ENCODE data around the gene NPY2R. TPM values are rescaled to one million over a fixed set of nuclear protein-coding genes. Genes with fewer than 3 reads are reported as not detected.

Gene NPY2R
- polyA plus RNA-seq, 1 donor (not counting 4 experiments of a cell fraction or from before 2014, with no cell fraction given), result not detected

DNA sequence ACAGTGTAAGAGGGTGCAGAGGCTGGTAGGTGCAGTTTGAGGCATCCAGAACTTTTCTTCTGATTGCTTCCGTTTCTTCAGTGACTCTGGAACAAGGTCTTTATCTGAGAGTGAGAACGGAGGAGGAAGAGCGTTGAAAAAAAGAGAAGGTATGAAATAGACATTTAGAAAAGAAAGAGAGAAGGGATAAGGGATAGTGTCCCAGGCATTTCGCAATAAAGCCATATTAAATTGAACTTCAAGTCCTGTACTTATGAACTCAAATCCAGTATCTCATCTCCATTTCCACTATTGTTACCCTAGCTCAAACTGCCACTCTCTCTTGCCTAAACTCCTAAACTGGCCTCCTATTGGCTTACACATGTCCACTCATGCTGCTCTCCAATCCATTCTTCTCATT is 36.7 kb downstream of the NPY2R start:
- Histone ChIP-seq H2AFZ (ENCODE audit: control insufficient read depth, low read length) (no peak overlapping the region), H3K4me2 (ENCODE audit: control insufficient read depth, extremely low read depth, insufficient read depth, low read depth, low read length) (no peak overlapping the region), H3K9me3 (ENCODE audit: control insufficient read depth, low read depth, low read length) (peaks cover 2% of the 10 kb centered on the region), H3K79me2 (ENCODE audit: control insufficient read depth, insufficient read depth, low read length) (no peaks in the 10 kb centered on the region), H3K4me1 (ENCODE audit: control insufficient read depth, extremely low read depth, insufficient read depth, low read length) (no peaks in the 10 kb centered on the region), H3K4me3 (ENCODE audit: control insufficient read depth in 2 of 3, extremely low read depth in 1 of 3, insufficient read depth in 2 of 3, low read depth in 1 of 3, low read length in 3 of 3) (no peak overlapping the region), H4K20me1 (ENCODE audit: control insufficient read depth, extremely low read depth, insufficient read depth, low read length) (no peaks in the 10 kb centered on the region), H3K27ac (ENCODE audit: control insufficient read depth, insufficient read depth, low read length) (no peak overlapping the region), H3K36me3 (ENCODE audit: control insufficient read depth in 2 of 2, extremely low read depth in 1 of 2, insufficient read depth in 2 of 2, low read length in 2 of 2) (no peaks in the 10 kb centered on the region), H3K27me3 (ENCODE audit: control insufficient read depth, extremely low read depth, insufficient read depth, low read length) (no peaks in the 10 kb centered on the region), H3K9ac (ENCODE audit: control insufficient read depth, extremely low read depth, insufficient read depth, low read length) (no peak overlapping the region), H3K9me1 (ENCODE audit: control insufficient read depth, extremely low read depth, insufficient read depth, low read length) (no peaks in the 10 kb centered on the region)
- TF ChIP-seq, protein P1, sequence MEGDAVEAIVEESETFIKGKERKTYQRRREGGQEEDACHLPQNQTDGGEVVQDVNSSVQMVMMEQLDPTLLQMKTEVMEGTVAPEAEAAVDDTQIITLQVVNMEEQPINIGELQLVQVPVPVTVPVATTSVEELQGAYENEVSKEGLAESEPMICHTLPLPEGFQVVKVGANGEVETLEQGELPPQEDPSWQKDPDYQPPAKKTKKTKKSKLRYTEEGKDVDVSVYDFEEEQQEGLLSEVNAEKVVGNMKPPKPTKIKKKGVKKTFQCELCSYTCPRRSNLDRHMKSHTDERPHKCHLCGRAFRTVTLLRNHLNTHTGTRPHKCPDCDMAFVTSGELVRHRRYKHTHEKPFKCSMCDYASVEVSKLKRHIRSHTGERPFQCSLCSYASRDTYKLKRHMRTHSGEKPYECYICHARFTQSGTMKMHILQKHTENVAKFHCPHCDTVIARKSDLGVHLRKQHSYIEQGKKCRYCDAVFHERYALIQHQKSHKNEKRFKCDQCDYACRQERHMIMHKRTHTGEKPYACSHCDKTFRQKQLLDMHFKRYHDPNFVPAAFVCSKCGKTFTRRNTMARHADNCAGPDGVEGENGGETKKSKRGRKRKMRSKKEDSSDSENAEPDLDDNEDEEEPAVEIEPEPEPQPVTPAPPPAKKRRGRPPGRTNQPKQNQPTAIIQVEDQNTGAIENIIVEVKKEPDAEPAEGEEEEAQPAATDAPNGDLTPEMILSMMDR (optimal IDR thresholded peaks at IDR 0.05 in 1 of 3, IDR thresholded peaks at IDR 0.05 in 1 of 3, conservative IDR thresholded peaks at IDR 0.05 in 1 of 3; ENCODE audit: extremely low read depth in 1 of 3, insufficient read depth in 2 of 3, low read length in 3 of 3), result no peak
- no peak for TF ChIP-seq EZH2 (IDR thresholded peaks at IDR 0.05; ENCODE audit: low read length)
- DNase-seq (ENCODE audit: low read depth, low spot score) (no peak), FAIRE-seq (no peak)
- dilution Hi-C loops (cut with MboI; ENCODE audit: extremely low pct_ligation_motif_present, low sequenced_read_pairs), result no loop called here

DNA sequence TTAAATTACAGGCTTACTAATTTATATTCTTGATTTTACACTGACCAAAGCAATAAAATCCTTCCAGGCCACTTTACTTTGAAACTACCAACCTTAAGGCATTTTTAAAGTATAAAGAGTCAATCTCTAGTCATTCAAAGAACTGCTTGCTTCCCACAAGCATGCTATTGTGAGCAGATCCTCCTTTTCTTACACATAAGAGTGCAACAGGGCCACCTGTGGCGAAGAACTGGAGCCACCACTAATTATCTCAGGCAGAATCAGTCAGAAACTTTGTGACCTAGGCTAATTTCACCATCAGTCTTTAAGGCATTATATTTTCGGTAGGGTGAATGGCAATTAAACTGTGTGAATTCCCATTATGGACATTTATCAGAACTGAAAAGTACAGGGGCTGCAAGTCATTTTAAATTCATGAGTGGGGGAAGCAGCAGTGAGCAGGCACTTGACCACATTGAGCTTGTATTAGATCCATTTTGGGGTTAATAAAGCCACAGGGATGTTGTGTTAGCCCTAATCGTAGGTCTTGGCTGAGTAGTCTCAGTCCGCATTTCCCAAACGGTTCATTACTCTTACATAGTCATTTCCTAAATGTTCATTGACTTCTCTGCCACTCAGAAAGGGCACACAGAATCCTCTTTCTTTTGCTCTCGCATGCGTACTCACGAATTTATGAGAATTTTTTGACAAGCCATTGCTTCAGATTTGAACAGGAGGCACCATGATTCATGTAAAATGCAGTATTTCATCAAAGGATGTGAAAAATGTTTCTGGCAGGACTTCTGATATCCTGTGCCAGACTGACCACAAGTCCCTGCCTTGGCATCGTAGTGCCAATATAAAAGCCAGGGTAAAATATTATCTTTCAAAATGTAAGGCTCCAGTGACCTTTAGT is 39.8 kb downstream of the NPY2R start:
- no peak for FAIRE-seq
- Histone ChIP-seq H3K79me2 (ENCODE audit: control insufficient read depth, insufficient read depth, low read length) (no peaks in the 10 kb centered on the region), H3K27ac (ENCODE audit: control insufficient read depth, insufficient read depth, low read length) (no peak overlapping the region), H3K4me2 (ENCODE audit: control insufficient read depth, extremely low read depth, insufficient read depth, low read depth, low read length) (no peak overlapping the region), H3K4me3 (ENCODE audit: control insufficient read depth in 2 of 3, extremely low read depth in 1 of 3, insufficient read depth in 2 of 3, low read depth in 1 of 3, low read length in 3 of 3) (no peak overlapping the region), H3K9me3 (ENCODE audit: control insufficient read depth, low read depth, low read length) (peaks cover 2% of the 10 kb centered on the region), H3K4me1 (ENCODE audit: control insufficient read depth, extremely low read depth, insufficient read depth, low read length) (no peaks in the 10 kb centered on the region), H3K9me1 (ENCODE audit: control insufficient read depth, extremely low read depth, insufficient read depth, low read length) (no peaks in the 10 kb centered on the region), H4K20me1 (ENCODE audit: control insufficient read depth, extremely low read depth, insufficient read depth, low read length) (no peaks in the 10 kb centered on the region), H3K27me3 (ENCODE audit: control insufficient read depth, extremely low read depth, insufficient read depth, low read length) (no peaks in the 10 kb centered on the region), H3K9ac (ENCODE audit: control insufficient read depth, extremely low read depth, insufficient read depth, low read length) (no peak overlapping the region), H2AFZ (ENCODE audit: control insufficient read depth, low read length) (no peak overlapping the region), H3K36me3 (ENCODE audit: control insufficient read depth in 2 of 2, extremely low read depth in 1 of 2, insufficient read depth in 2 of 2, low read length in 2 of 2) (no peaks in the 10 kb centered on the region)
- DNase-seq (ENCODE audit: low read depth, low spot score), result no peak
- TF ChIP-seq EZH2 (IDR thresholded peaks at IDR 0.05; ENCODE audit: low read length), result no peak
- TF ChIP-seq, protein P1 (optimal IDR thresholded peaks at IDR 0.05 in 1 of 3, IDR thresholded peaks at IDR 0.05 in 1 of 3, conservative IDR thresholded peaks at IDR 0.05 in 1 of 3; ENCODE audit: extremely low read depth in 1 of 3, insufficient read depth in 2 of 3, low read length in 3 of 3), result no peak
- dilution Hi-C loops (cut with MboI; ENCODE audit: extremely low pct_ligation_motif_present, low sequenced_read_pairs), result no loop called here
